BJ (cell line): ENCODE measurements around the gene EIF2D. TPM values are rescaled to one million over a fixed set of nuclear protein-coding genes. Genes with fewer than 3 reads are reported as not detected.

Experiments used
- CTCF ChIA-PET: fragments of 350-600 bp; formaldehyde crosslinking; extraction: SDS; loops from one replicate; lab custom pipeline; 2021; ENCODE audit warnings: antibody characterized with exemption, inconsistent platforms; lab: Yijun Ruan, JAX
- POLR2A ChIA-PET: fragments of 300-600 bp; sonication (Branson Sonifier 250); formaldehyde crosslinking; extraction: SDS; loops from one replicate; lab custom pipeline; 2021; ENCODE audit warnings: antibody characterized with exemption; lab: Charles Lee
- DNase-seq: peaks from one replicate; pipeline ENCODE4 v3.0.0-alpha.2; 2011; ENCODE audit warnings: low read depth
- H3K27me3 ChIP-seq: 2 replicates; pipeline ENCODE4 v1.6.0; 2011; ENCODE audit warnings: low read length; ENCODE audit not compliant: control insufficient read depth, insufficient read depth
- H3K36me3 ChIP-seq: 2 replicates; pipeline ENCODE4 v1.5.1; 2011; ENCODE audit warnings: low read length; ENCODE audit not compliant: control insufficient read depth, insufficient read depth
- H3K4me3 ChIP-seq: 2 replicates; pipeline ENCODE4 v1.5.1; 2011; ENCODE audit warnings: low read depth, mild to moderate bottlenecking, control low read depth, low read length
- polyA plus RNA-seq: library from polyadenylated mRNA; depleted of rRNA; stranded (reverse); fragments of >200 nt; gene quantifications from 2 replicates; pipeline ENCODE4 v1.2.3, GENCODE V29; 2011
- TF ChIP-seq, protein P1 (sequence below): IDR thresholded peaks from 2 replicates; pipeline ENCODE4 v1.5.1; 2011; ENCODE audit warnings: low read depth, mild to moderate bottlenecking, control low read depth, inconsistent platforms, low read length, moderate library complexity; ENCODE audit not compliant: insufficient read depth

Gene EIF2D
- polyA plus RNA-seq, 1 experiment: 97.4 TPM

- Histone ChIP-seq H3K27me3 (no peaks in the 10 kb centered on the region), H3K4me3 (no peak overlapping the region), H3K36me3 (no peaks in the 10 kb centered on the region)
- CTCF ChIA-PET: interaction anchor here (1.0 to 4.2 kb wide), 3 partner anchors 10 to 19 kb away, joined by 3 to 50 read pairs (median 3); partner anchors contain the start of gene DYRK3
- no peak for DNase-seq
- POLR2A ChIA-PET: no interaction called here
- TF ChIP-seq, protein P1, sequence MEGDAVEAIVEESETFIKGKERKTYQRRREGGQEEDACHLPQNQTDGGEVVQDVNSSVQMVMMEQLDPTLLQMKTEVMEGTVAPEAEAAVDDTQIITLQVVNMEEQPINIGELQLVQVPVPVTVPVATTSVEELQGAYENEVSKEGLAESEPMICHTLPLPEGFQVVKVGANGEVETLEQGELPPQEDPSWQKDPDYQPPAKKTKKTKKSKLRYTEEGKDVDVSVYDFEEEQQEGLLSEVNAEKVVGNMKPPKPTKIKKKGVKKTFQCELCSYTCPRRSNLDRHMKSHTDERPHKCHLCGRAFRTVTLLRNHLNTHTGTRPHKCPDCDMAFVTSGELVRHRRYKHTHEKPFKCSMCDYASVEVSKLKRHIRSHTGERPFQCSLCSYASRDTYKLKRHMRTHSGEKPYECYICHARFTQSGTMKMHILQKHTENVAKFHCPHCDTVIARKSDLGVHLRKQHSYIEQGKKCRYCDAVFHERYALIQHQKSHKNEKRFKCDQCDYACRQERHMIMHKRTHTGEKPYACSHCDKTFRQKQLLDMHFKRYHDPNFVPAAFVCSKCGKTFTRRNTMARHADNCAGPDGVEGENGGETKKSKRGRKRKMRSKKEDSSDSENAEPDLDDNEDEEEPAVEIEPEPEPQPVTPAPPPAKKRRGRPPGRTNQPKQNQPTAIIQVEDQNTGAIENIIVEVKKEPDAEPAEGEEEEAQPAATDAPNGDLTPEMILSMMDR: no peak
These were observed 41.6 kb upstream of the EIF2D start for GRCh38 chr1:206653715-206654459.

- no peak overlapping the region for H3K4me3 ChIP-seq
- no peak for DNase-seq
- ChIA-PET POLR2A (no interaction called here), CTCF (interaction anchor here (0.8 to 4.2 kb wide), 3 partner anchors 12 to 40 kb away, joined by 3 to 50 read pairs (median 7); partner anchors contain the start of genes DYRK3 and EIF2D)
- TF ChIP-seq, protein P1: no peak
- H3K27me3 ChIP-seq: no peaks in the 10 kb centered on the region
- peaks cover 6% of the 10 kb centered on the region; the same call in 1 of the 2 replicates for H3K36me3 ChIP-seq
These were observed 40.0 kb upstream of the EIF2D start for GRCh38 chr1:206651958-206652890.

DNA sequence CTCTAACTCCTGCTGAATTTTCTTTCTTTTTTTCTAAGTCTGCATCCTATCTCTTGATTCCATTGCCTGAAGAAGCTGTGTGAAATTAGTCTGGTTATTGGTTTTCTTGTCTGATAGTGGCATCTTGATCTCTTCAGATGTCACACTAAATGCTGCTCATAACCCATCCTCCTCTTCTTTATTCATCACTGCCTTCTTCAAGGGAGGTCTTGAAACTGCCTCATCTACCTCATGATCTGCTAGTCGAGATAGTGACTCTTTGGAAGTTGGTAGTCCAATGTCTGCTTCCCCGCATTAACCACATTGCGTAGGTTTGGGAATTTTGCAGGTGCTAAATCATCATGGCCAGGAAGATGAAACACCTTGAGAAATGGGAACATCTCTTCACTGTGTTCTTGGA is 38.7 kb upstream of the EIF2D start:
- CTCF ChIA-PET: interaction anchor here (1.0 to 5.8 kb wide), 4 partner anchors 8 to 39 kb away, joined by 3 to 44 read pairs (median 19); partner anchors contain the start of gene EIF2D

DNA sequence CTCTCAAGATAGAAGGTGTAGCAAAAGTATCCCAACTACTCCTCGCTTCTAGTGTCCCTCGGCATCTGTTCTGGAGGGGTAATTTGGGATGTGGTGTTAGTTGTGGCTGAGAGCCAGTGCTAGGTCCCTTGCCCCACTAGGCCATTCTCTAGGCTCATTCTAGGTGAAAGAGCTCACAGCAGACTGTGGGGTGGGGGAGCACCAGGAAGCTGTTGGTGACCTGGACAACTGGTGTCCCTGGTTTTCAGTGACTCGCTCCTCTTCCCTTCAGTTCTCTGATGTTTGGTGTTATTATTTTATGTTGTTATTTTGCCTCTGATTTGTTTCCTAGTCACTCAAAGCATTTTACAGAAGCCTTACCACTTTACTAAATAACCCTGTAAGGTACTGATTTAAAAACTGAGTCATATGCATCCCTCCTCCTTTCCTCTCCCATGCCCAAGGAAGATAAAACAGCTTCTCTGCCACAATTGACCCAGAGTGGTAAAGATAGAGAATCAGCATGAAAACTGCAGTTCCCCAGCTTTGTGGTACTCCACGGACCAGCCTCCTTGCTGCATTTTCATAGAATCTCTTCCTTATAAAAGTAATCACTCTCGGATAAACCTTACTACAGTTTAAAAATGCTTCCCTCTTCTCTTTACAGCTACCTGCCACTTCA is 37.1 kb upstream of the EIF2D start:
- Histone ChIP-seq H3K27me3 (no peaks in the 10 kb centered on the region), H3K36me3 (peaks cover 6% of the 10 kb centered on the region; the same call in 1 of the 2 replicates), H3K4me3 (no peak overlapping the region)
- DNase-seq: no peak
- ChIA-PET CTCF (interaction anchor here (1.1 to 5.8 kb wide), 8 partner anchors 10 to 263 kb away, joined by 3 to 44 read pairs (median 8); partner anchors contain the start of genes DYRK3 and EIF2D), POLR2A (no interaction called here)
- TF ChIP-seq, protein P1: no peak

More for the DNA sequence above, 38.7 kb upstream of the EIF2D start:
- POLR2A ChIA-PET: no interaction called here
- no peak overlapping the region for H3K4me3 ChIP-seq
- DNase-seq: no peak
- no peaks in the 10 kb centered on the region for H3K27me3 ChIP-seq
- TF ChIP-seq, protein P1: no peak
- H3K36me3 ChIP-seq: peaks cover 6% of the 10 kb centered on the region; the same call in 1 of the 2 replicates
